Left renal pelvis (tissue), 4 donors: Measurements from ENCODE around the gene KNOP1. TPM values are rescaled to one million over a fixed set of nuclear protein-coding genes. Genes with fewer than 3 reads are reported as not detected.

Experiments used
- DNase-seq, 4 donors: peaks; one replicate each; pipeline ENCODE4 v3.0.0-alpha.2; 2013; ENCODE audit warnings: low read depth in 4 of 4, low spot score in 3 of 4
- polyA plus RNA-seq, 4 donors: library from polyadenylated mRNA; unstranded; fragments of 120-200 nt; gene quantifications; one replicate each; pipeline ENCODE4 v1.2.1, GENCODE V29; 2013; ENCODE audit not compliant: insufficient read length in 4 of 4

Gene KNOP1
- polyA plus RNA-seq, 4 donors, result 29.6 to 48.3 (median 43.0) TPM

DNA sequence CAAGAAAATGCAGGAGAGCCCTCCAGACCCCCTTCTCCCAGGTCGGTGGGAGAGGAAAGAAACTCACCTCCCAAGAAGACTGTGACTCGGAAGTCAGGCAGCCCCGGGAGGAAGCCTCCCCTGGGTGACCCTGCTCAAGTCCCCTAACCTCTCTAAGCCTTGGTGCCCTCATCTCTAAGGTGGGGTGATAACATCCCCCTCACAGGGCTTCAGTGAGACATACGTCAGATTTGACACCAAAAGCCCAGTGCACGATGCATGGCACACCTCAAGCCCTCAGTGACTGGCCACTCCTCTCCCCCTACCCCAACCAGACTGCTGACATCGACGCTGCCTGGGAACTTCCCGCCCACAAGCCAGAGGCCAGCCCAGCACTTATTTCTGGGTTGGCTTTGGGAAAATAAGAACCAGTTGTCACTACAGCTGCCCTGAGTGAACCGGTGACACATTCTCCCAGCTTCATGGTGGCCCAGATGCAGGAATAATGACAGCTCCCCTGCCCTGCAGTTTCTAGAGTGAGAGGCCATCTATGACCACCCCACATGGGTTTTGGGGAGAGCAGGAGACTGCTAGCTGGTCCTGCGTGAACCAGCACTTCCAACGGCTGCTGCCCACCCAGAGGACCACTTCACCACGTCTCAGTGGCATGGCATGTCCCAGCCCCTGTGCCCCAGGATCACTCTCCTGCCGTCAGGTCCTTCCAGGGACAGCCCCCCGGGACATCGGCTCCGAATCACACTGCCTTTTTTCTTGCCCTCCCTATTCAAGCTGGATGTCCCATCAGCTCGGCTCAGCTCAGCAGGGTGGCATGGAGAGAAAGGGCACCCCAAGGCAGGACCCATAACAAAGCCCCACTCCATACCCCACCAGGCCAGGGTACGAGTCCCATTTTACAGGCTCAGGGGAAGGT is 9.5 kb downstream of the KNOP1 start:
- DNase-seq, result no peak

- no peak for DNase-seq
Measured at GRCh38 chr16:19707569-19708295, 10.3 kb downstream of the KNOP1 start.

GRCh38 chr16:19706846-19707245 is 11.2 kb downstream of the KNOP1 start:
- no peak for DNase-seq

DNA sequence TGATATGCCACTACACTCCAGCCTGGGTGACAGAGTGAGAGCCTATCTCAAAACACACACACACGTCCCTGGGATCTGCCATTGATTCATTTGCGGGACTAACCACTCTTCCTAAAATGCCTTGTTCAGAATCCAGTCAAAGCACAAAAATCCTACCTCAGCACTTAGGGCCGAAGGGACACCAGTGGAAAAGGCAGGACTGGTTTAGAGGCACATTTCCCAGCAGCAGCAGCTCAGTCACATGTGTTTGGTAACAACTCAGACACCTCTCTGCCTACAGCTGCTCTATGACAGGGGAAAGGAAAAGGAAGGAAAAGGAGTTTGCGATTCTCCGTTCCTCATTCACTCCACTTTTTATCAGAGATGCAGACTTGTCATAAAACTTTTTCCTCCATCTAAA is 12.2 kb downstream of the KNOP1 start:
- DNase-seq, result no peak

DNA sequence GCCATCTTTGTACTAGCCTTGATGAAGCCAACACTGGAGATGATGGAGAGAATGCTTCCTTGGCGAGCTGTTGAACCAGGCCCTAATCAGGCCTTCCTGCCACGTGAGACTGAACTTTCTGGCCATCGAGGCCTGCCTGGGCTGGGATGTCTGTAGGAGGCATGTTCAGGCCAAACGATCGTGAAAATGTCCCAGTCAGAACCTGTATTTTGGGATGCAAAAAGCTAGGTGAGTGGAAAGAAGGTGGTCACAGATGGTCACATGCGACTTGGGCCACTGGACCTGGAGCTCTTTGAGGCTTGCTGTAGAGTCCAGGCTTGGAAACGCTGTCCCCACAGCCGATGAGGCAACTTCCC is 12.9 kb downstream of the KNOP1 start:
- no peak for DNase-seq

GRCh38 chr16:19704321-19705145 is 13.5 kb downstream of the KNOP1 start:
- DNase-seq, result no peak

- DNase-seq, result no peak
Measured at GRCh38 chr16:19703172-19703889, 14.7 kb downstream of the KNOP1 start.

- DNase-seq, result no peak
Measured at GRCh38 chr16:19701091-19701490, 16.9 kb downstream of the KNOP1 start.

GRCh38 chr16:19700319-19700781 is 17.7 kb downstream of the KNOP1 start:
- no peak for DNase-seq

DNA sequence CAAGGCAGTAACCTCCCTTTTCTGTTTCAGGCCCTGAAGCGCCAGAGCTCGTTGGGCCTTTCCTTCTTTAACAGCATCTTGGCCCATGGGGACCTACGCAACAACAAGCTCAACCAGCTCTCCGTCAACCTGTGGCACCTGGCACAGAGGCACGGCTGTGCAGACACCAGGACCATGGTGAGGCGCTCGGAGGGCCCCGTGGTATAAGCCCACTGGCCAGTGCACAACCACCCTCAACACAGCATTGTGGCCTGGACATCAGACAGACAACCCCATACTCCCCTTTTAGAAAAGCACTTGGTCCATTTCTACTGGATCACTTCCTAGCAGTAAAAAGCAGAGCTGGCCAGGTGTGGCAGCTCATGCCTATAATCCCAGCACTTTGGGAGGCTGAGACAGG is 18.6 kb downstream of the KNOP1 start:
- no peak for DNase-seq

DNA sequence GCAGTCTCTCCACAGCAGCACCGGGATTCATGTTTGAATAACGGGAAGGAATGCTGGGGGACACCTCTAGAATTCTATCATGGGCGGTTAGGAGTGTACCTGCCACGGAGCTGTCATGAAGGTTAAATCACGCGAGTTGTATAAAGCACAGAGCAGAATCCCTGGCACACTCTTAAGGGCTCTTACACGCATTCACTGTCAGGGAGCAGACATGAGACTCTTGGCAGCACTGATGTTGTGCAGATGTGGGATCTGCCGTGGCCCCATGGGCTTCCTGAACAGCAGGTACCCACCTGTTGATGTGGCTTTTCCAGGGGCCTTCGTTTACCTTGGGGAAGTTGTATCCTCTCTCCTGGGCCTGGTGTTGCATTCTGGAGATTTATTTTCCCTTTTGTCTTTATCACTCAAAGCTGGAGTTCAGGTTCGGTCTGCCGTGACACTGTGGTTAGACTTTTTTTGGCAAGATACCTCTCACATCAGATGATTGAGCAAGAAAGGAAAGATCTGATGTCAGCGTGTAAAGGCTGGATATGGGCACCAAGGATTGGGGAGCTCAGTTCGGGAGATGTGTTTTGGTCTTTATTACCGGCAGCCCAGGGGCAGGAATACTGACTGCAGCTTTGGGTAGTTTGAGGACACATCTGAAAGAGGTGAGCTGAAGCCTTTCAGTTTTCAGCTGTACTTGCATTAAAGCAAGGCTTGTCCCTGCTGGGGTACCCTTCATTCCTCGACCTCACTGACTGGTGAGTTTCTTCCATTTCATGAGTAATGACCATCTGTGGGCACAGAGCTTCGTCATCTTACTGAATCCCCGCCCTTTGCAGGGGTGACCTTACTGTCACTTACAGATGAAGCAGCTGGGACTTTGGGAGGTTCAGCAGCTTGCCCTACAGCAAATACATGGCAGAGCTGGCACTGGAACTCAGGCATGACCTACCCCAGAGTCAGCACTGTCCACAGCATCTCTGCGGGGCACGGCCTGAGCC is 19.3 kb downstream of the KNOP1 start:
- no peak for DNase-seq

DNA sequence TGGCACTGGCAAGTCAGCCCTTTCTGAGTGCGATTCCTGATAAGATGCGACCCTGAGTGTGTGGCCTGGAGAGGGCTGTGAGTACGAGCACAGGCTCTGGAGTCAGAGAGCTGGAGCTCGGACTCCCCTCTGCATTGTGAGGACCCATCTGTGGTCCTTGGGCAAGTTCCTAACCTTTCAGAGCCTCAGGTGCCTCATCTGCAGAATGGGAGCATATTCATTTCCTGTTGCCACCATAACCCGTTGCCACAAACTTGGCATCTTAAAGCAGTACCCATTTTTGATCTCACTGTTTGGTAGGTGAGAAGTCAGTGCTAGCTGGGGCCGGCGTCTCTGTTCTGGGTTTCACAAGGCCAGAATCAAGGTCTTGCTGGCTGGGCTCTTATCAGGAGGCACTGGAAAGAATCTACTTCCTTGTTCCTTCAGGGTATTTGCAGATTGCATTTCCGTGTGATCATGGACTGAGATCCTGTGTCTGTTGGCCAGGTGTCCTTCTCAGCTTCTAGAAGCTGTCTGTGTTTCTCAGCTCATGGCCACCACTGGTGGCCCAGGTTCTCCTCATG is 20.2 kb downstream of the KNOP1 start:
- no peak for DNase-seq

DNA sequence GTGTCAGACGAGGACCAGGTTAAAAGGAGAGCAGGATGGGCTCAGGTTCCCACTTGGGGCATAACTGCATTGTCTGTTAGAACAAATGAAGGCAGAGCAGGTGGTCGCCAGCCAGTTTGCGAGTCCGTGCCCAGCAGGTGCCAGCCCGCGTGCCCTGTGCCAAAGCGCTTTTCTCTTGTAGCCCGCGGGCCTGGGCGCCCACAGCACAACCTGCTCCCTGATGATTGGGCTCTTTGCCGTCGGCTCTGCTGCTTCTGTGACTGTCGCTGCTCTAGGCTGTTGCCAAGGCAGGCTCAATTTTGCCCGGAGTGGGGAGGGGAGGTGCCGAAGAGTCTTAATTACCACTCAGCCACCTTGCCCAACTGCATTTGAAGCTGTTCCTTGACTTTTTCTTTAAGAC is 21.1 kb downstream of the KNOP1 start:
- no peak for DNase-seq

- DNase-seq, result no peak
Measured at GRCh38 chr16:19696328-19696727, 21.7 kb downstream of the KNOP1 start.

DNA sequence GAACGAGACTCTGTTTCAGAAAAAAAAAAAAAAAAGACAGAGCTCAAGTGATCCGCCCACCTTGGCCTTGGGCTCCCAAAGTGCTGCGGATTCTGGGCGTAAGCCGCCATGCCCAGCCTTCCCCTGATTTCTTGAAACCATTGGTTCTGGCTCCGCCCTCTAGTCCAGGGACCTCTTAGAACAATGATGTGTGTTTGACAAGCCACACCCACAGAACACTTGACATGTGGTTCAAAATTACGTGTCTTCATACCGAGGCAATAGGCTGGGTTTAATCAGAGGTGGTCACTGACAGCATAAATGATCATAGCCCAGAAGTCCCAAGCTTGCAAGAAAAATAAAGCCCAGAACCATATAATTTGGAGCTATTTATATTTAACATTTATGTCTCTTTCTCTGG is 23.0 kb downstream of the KNOP1 start:
- no peak for DNase-seq

GRCh38 chr16:19691161-19691711 is 26.8 kb downstream of the KNOP1 start:
- no peak for DNase-seq

GRCh38 chr16:19690196-19690595 is 27.8 kb downstream of the KNOP1 start:
- no peak for DNase-seq

- no peak for DNase-seq
Measured at GRCh38 chr16:19689342-19689741, 28.7 kb downstream of the KNOP1 start.
